IPS-NIHi11 (cell line): ENCODE data around the gene MAPK10.

ENCODE experiments used
- DNase-seq: peaks from one replicate; pipeline ENCODE4 v3.0.0; 2012; ENCODE audit warnings: mixed read lengths, low spot score

MAPK10 gene

DNA sequence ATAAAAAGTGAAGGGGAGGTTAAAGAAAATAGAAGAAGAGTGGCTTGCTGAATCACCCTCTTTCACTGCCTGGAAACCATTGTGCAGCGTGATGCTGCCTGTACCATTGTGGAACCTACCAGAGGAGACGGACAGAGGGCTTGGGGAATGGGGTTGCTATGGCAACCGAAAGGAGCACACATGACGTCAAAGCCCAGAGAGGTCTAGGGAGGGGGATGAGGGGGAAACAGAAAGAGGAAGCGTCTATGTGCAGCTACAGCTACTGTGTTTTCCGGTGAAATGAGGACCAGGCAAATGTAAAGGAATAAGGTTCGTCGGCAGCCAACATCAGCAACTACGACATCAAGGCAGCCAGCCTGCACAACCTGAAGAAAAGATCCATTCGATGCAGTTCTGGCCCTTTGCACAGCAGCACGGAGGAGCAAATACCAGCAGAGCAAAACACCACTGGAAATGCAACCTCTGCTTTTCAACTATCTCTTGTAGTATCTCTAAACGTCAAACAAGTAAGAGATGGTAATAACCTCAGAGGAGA, at the start of gene MAPK10:
MAPK10 (minus strand) TSS at position 110 of the 535 bp plus-strand sequence.
- peak; percentile 81 for DNase-seq

GRCh38 chr4:86403575-86403974, 43.7 kb upstream of the MAPK10 start:
- no peak for DNase-seq

DNA sequence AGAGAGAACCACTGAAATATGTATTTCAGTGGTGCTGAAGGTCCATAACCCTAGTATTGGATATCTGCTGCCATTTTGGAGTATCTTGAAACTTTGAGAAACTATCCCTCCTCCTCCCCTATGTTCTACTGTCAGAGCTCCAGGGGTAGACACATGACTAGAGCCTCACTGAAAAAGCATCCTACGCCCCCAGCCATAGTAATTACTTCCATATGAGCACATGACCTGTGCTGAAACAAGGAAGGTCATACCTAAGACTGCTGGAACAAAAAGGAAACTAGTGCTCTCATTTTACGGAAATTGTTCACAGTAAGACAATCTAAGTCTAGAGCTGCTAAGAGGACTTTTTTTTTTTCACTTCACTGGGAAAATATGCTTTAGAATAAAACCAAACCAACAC, 42.0 kb upstream of the MAPK10 start:
- no peak for DNase-seq

DNA sequence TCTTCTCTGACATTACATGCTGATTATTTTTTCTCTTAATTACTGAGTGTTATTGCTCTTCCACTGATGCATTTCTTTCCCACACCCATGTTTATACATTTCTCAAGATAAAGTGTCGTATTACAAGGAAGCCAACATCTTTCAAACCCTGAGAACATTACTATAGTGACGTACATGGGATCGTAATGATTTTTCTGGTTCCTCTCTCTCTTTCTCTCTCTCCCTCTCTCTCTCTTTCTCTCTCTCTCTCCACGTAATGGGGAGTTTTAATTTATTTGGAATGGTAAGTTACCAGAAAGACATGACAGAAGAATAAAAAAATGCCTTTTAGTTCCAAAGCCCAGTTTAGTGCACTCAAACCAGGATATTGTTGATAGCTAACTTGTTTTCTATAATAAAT, 40.4 kb upstream of the MAPK10 start:
- no peak for DNase-seq

- DNase-seq, result no peak
These were observed 38.3 kb upstream of the MAPK10 start for GRCh38 chr4:86398187-86398586.

DNA sequence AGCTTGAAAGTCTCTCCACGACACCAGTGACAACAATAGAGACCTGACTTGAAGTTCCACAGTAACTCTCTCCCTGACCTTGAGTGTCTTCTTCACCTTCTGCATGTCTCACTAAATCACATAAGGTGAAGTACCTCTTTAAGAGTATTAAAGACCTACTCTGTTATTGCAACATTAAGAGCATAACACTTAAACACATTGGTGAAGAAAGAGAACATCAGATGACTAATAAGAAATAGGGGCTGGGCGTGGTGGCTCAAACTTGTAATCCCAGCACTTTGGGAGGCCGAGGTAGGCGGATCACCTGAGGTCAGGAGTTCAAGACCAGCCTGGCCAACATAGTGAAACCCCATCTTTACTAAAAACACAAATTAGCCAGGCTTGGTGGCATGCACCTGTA, 33.9 kb upstream of the MAPK10 start:
- DNase-seq, result no peak

- no peak for DNase-seq
These were observed 29.8 kb upstream of the MAPK10 start for GRCh38 chr4:86389664-86390063.

GRCh38 chr4:86388252-86388651, 28.4 kb upstream of the MAPK10 start:
- no peak for DNase-seq

DNA sequence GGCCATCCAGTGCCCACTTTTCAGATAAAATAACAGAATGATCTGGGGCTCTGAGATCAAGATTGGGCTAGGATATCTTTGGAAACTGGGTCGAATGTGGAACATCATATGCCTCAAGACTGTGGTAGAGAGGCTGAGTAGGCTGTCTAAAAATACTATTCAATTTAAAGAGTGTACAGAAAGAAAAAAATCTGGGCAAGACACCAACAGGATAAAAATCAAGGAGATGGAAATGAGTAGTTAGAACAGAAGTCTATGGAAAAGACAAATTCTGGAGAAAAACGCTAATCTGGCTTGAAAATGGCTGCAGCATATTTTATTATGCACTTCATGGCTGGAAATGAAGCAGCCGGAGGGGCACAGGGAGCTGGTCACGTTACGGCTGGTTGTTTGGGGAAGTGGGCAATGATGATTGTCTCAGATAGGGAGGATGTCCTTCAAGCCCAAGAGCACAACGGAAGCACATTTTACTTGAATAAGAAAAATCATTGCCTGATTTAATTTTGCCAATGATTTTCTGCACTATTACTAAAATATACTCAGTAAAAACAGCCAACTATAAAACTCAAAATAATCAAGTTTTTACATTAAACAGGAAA, 27.1 kb upstream of the MAPK10 start:
- DNase-seq, result no peak

DNA sequence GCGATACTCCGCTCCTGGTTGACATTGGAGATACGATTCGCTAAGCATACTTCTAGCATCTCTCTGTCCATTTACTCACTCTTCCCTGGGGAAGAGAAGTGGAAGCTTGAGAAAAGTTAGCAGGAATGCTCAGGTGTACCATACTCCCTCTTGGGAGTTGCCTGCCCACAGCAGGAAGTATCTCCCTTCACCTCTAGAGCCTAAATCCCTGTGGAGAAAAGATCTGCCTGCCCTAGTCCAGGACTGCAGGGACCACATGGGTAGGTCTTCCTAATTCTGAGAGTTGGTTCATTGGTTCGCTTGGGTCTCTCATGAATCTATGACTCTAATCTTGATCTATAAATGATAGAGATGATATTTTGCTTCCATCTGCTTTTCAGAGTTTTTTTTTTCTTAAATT, 26.3 kb upstream of the MAPK10 start:
- DNase-seq, result no peak

DNA sequence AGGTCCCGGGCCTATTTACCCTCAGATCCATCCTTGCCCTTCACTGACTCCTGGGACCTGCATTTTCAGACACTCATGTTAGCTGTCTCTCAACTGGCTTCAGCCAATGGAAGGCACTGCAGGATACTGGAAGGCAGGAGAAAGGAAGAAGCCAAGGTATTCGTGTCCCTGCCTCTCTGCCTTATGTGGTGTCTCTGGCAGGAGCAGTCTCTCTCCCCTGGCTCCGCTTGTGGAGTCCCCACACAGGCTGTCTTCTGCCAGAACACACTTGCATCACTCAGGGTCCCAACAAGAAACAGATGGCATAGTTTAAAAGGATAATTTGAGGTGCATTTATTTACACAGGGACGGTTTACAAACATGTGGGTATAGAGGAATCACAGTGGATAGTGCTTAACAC, 21.6 kb upstream of the MAPK10 start:
- DNase-seq, result no peak

DNA sequence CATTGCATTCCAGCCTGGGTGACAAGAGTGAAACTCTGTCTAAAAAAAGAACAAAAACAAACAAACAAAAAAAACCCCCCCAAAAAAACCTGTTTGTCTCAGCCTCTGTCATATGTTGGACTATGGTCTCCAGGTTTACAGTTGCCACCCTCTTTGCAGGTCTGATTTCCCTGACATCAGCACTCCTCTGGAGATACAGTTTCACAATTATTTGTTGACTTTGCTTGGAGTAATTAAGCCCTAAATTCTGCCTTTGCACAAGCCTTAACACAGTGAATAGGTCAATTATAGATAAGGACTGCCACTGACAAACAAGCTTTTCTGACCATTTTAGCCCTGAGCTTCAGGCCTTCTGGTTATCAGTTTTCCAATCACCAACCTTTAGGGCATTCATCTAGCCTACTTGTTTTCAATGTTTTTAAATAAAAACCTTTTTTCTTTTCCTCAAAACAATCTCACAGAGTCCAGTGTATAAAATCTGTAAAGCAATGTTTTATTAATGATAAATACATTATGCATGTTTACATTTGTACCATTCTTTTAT, 20.4 kb upstream of the MAPK10 start:
- no peak for DNase-seq

DNA sequence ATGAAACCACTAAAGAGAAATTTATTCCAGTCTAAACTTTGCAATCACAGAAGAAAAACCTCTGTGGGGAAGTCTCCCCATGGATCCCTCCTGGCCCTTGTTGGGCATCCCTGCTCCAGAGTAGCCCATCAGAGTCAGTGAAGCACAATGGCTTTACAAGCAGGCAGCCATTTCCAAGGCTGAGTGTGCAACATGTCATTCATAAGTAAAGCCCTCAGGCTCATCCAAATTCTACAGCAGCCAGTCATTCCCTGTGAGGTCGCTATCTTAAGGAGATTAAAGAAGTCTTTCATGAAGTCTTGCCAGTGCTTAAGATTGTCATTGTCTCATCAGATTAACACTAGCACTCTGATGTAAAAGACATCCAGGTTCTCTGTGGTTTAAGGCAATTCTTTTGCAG, 17.0 kb upstream of the MAPK10 start:
- DNase-seq, result no peak

DNA sequence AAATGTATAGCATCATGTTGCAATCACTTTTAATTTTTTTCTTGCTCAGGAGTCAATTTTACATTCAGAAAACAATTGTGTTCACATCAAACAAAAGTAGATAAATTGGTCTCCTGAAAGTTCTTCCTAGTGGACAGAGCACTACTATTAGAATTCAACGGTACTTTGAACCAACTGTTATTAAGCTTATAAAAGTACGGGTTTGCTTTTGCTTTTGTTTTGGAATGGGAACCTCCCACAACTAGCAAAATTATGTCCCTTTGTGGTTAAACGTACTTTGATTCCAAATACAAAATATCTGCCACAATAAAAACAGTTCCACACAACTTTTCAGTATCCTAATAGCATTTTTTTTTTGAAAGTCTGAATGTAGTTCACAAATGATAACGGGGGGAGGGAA, 8.6 kb upstream of the MAPK10 start:
- no peak for DNase-seq

DNA sequence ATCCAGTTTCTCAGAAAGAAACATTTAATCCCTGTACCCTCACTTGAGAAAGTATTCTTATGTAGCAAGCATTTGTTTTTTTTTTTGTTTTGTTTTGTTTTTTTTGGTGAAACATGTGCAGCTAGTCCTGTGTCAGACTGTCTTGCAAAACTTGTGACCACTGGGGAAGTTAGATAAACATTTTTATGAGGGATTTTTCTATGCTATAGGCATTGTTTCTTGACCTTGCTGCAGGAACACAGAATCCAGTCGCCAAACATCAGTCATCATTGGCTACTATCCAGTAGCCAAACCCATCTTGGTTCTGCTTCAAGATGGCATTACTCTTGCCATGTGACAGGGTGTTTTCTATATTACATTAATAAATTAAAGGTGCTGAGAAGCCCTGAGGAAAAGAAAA, 7.7 kb upstream of the MAPK10 start:
- DNase-seq, result no peak

DNA sequence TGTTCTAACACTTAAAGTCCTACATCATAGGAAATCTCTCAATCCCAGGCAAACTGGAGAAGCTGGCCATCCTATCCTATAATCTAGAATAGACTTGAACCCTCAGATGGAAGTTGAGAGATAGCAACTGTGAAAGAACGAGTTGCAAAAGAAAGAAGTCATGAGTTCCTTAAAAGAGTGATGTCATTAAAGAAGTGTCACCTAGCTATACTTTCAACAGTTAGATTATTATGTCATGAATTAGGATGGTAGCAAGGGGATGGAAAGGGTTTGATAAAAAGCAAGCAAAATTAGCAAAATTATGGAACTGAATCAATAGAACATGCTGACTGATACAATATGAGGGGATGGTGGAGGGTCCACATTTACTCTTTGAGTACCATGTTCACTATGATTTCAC, 7.1 kb upstream of the MAPK10 start:
- no peak for DNase-seq

DNA sequence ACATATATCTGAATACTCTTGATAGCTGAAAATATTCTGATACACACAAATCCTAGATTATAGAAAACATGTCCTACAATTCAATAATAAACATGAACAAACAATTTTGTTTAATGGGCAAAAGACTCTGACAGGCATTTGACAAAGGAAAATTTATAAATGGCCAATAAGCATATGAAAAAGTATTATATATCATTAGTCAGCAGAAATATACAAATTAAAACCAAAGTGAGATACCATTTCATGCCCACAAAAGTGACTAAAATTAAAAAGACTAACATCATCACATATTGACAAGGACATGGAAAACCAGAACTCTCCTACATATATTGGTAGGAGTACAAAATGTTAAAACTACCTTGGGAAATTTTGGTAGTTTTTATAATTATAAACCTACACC, 2.7 kb upstream of the MAPK10 start:
- no peak for DNase-seq

- DNase-seq, result no peak
These were observed 1.6 kb downstream of the MAPK10 start for GRCh38 chr4:86358257-86358656.

DNA sequence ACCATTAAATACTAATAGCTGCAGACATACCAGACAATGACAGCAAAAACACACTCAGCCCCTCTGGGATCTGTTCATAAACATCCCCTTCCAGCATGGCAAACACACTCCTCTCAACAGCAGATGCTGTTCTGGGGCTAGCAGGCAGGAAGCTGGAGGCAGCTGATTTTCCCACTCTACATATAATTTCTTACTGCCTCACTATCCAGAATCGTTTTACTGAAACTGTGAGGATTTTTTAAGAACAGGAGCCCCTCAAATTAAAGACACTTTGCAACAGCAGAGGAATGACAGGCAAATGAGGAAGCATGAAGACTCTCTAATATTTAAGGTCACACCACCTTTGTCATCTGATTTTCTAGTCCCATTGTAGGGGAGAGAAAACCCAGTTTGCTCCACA, 2.2 kb downstream of the MAPK10 start:
- DNase-seq, result no peak

DNA sequence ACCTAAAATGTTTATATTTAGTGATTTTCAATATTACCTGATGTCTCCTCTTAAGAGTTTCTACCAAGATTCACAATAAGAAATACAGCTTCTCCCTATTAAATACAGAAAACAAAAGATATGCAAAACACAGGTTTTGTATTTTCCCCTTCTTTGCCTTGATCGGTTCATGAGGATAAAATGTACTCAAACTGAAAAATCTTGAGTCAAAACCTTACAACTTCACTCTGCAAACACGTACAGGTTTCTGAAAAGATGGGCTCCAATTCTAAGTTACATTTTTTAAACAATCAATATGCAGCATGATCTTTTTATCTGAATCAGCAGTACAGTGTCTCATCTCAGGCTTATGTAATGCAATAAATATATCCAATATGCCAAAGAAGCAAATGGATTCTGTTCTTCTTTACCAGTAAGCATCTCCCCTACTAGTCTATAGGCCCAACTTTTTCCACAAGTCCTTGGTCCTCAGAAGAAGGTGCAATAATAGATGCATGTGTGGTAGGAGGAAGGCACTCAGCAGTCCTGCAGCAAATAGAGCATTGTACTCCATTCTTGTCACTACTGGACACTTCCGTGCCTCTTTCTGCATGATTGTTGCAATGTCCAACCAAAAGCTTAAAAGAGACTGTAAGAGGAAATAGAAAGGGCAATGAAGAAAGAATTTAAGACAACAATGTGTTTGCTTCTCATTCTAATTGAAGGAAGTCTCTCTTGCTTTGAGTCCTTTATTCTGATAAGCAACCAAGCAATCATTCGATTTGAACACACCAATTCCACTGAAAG, 3.2 kb downstream of the MAPK10 start:
- DNase-seq, result no peak

DNA sequence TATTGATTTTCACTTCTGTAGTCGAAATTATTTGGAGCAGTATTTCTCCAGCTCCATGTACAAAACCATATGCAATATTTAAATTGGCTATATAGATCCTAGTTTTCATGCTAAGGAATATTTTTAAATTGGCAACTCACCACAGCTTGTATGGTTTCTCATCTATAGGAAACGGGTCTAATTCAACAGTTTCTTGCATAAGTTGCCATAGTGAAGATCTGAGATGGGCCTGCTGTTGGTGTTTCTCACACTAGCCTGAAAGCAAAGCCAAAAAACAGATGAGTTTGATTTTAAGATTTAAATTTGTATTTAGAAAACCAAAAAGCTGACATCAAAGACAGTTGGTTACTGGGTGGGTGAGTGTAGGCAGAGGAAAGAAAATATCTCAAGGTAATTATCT, 5.5 kb downstream of the MAPK10 start:
- DNase-seq, result no peak

GRCh38 chr4:86346320-86346719, 13.5 kb downstream of the MAPK10 start:
- DNase-seq, result no peak

DNA sequence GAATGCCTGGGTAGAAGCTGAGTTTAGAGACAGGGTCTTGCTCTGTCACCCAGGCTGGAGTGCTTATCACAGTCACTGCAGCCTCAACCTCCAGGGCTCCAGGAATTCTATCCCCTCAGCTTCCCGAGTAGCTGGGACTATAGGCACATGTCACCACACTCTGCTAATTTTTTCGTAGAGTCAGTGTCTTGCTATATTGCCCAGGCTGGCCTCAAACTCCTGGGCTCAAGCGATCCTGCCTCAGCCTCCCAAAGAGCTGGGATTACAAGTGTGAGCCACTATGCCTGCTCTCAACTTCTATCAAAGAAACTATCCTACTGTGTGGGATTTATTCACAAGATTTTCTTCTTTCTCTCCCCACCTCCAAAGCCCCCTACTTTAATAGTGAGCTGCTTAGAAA, 15.7 kb downstream of the MAPK10 start:
- no peak for DNase-seq

DNA sequence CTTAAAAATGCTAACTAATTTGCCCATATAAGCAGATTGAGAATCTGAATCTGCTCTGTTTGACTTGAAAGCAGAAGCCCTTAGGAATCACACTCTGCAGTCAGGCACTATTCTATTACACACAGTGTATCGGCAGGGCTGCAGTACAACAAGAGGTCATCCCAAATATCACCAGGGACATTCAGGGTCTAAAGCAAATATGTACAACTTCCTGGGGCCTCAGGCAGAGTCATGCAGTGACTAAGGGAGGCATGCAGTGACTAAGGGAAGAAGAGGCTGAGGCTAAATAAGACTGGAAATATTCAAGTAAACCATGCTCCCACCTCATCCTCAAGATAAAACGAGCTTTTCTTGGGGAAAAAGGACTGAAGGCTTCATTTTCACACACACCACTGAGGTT, 20.9 kb downstream of the MAPK10 start:
- no peak for DNase-seq
